Smooth muscle cell (in vitro differentiated cells): Measurements from ENCODE around the gene CHMP3. TPM values are rescaled to one million over a fixed set of nuclear protein-coding genes. Genes with fewer than 3 reads are reported as not detected.

Experiments used
- DNase-seq: peaks from one replicate; lab custom pipeline; 2025; ENCODE audit not compliant: unreplicated experiment; lab: John Stamatoyannopoulos, UW
- H2AFZ ChIP-seq: fragments of 200-600 bp; sonication (generic); 2 replicates; pipeline ENCODE4 v1.6.0; 2016; ENCODE audit warnings: antibody characterized with exemption, low read depth, mild to moderate bottlenecking
- H3F3A ChIP-seq: fragments of 200-600 bp; sonication (generic); 2 replicates; pipeline ENCODE4 v1.6.0; 2017; ENCODE audit warnings: antibody characterized with exemption, low read depth
- H3K27ac ChIP-seq: fragments of 200-600 bp; sonication (generic); 2 replicates; pipeline ENCODE4 v1.5.1; 2016; ENCODE audit warnings: low read depth, mild to moderate bottlenecking
- H3K27me3 ChIP-seq: fragments of 200-600 bp; sonication (generic); 2 replicates; pipeline ENCODE4 v1.6.1; 2016; ENCODE audit warnings: low read depth, mild to moderate bottlenecking
- H3K36me3 ChIP-seq: fragments of 200-600 bp; sonication (generic); 2 replicates; pipeline ENCODE4 v1.5.1; 2016; ENCODE audit warnings: low read depth
- H3K4me1 ChIP-seq: fragments of 200-600 bp; sonication (generic); 2 replicates; pipeline ENCODE4 v1.5.1; 2016; ENCODE audit warnings: low read depth
- H3K4me2 ChIP-seq: fragments of 200-600 bp; sonication (generic); 2 replicates; pipeline ENCODE4 v1.6.0; 2016; ENCODE audit warnings: mild to moderate bottlenecking
- H3K4me3 ChIP-seq: fragments of 200-600 bp; sonication (generic); 2 replicates; pipeline ENCODE4 v1.5.1; 2016; ENCODE audit warnings: mild to moderate bottlenecking
- H3K79me2 ChIP-seq: fragments of 200-600 bp; sonication (generic); 2 replicates; pipeline ENCODE4 v1.6.0; 2016; ENCODE audit warnings: low read depth, mild to moderate bottlenecking
- H3K9ac ChIP-seq: fragments of 200-600 bp; sonication (generic); 2 replicates; pipeline ENCODE4 v1.6.0; 2016; ENCODE audit warnings: low read depth
- H3K9me3 ChIP-seq: fragments of 200-600 bp; sonication (generic); replicated peaks from 2 replicates; pipeline ENCODE4 v1.5.1; 2016; ENCODE audit warnings: low read depth
- H4K20me1 ChIP-seq: fragments of 200-600 bp; sonication (generic); 2 replicates; pipeline ENCODE4 v1.6.0; 2016; ENCODE audit warnings: low read depth
- CTCF ChIP-seq: fragments of 200-600 bp; sonication (generic); IDR thresholded peaks from 2 replicates; pipeline ENCODE4 v1.5.1; 2017; ENCODE audit warnings: borderline replicate concordance, mild to moderate bottlenecking, antibody characterized with exemption; ENCODE audit not compliant: insufficient read depth, poor library complexity, severe bottlenecking
- WGBS: methylation state at CpG from one replicate; pipeline ENCODE4 v1.1.7; 2016; ENCODE audit warnings: low lambda C conversion rate; 5-methylcytosine and 5-hydroxymethylcytosine counted together
- polyA plus RNA-seq: library from polyadenylated mRNA; unstranded; fragments of >200 nt; fragmentation: Nextera tagmentation; extraction: Ambion mirVana; gene quantifications from 2 replicates; pipeline ENCODE4 v1.2.1, GENCODE V29; 2016
- total RNA-seq: library from RNA; depleted of rRNA; stranded (reverse); fragments of >200 nt; gene quantifications from 2 replicates; pipeline ENCODE4 v1.2.3, GENCODE V29; 2014

The CHMP3 gene
- total RNA-seq (41.5 and 57.7 TPM in 2 replicates), polyA plus RNA-seq (42.9 and 48.9 TPM in 2 replicates)

GRCh38 chr2:86562922-86563649, at the start of gene CHMP3:
Gene CHMP3, minus strand, starts transcription at chr2:86563443. Its CDS starts 95 bp downstream, at chr2:86563348.
- Histone ChIP-seq H3K9ac (peak within 1 kb of the TSS; percentile 99), H3K4me3 (peak within 1 kb of the TSS; percentile 82), H3K4me1 (peaks cover 10% of the 10 kb centered on the region), H3K36me3 (no peaks in the 10 kb centered on the region), H4K20me1 (peaks cover 10% of the 10 kb centered on the region), H3K79me2 (peaks cover 42% of the 10 kb centered on the region), H3K27me3 (no peaks in the 10 kb centered on the region), H3K27ac (peak within 1 kb of the TSS; percentile 98), H3F3A (no peaks in the 10 kb centered on the region), H2AFZ (peak within 1 kb of the TSS; percentile 79), H3K4me2 (peak within 1 kb of the TSS; percentile 95), H3K9me3 (no peaks in the 10 kb centered on the region)
- WGBS: under 1% methylated on average over 57 of the region's 57 CpGs
- peak; percentile 87 for DNase-seq
- no peak for TF ChIP-seq CTCF

- no peaks in the 10 kb centered on the region for H3K79me2 ChIP-seq
- no peak overlapping the region for H2AFZ ChIP-seq
- no peak for DNase-seq
- no peak overlapping the region for H3K27ac ChIP-seq
- TF ChIP-seq CTCF: no peak
- 95% methylated on average over 1 of the region's 1 CpG for WGBS
- peaks cover 3% of the 10 kb centered on the region for H4K20me1 ChIP-seq
- H3F3A ChIP-seq: no peaks in the 10 kb centered on the region
- no peaks in the 10 kb centered on the region for H3K9me3 ChIP-seq
- no peak overlapping the region for H3K4me2 ChIP-seq
- H3K36me3 ChIP-seq: peaks cover 2% of the 10 kb centered on the region
- H3K27me3 ChIP-seq: no peaks in the 10 kb centered on the region
- no peak overlapping the region for H3K4me3 ChIP-seq
- H3K9ac ChIP-seq: no peak overlapping the region
- no peaks in the 10 kb centered on the region for H3K4me1 ChIP-seq
Observed at GRCh38 chr2:86610871-86611270, 47.6 kb upstream of the CHMP3 start.

- 93% methylated on average over 2 of the region's 2 CpGs for WGBS
Observed at GRCh38 chr2:86608832-86609410, 45.7 kb upstream of the CHMP3 start.

More at GRCh38 chr2:86608832-86609410, 45.7 kb upstream of the CHMP3 start:
- TF ChIP-seq CTCF: no peak
- Histone ChIP-seq H3K79me2 (no peaks in the 10 kb centered on the region), H3F3A (no peaks in the 10 kb centered on the region), H3K27ac (no peak overlapping the region), H3K4me2 (no peak overlapping the region), H3K4me3 (no peak overlapping the region), H3K36me3 (peaks cover 18% of the 10 kb centered on the region), H3K9ac (no peak overlapping the region), H2AFZ (no peak overlapping the region), H3K4me1 (no peaks in the 10 kb centered on the region), H3K27me3 (no peaks in the 10 kb centered on the region), H3K9me3 (no peaks in the 10 kb centered on the region), H4K20me1 (no peaks in the 10 kb centered on the region)
- DNase-seq: no peak
